ENCODE measurements around the gene ARHGAP30.

GRCh38 chr1:161082483-161082882 lies 12.8 kb upstream of the ARHGAP30 start:
- TF ChIP-seq, protein P1, sequence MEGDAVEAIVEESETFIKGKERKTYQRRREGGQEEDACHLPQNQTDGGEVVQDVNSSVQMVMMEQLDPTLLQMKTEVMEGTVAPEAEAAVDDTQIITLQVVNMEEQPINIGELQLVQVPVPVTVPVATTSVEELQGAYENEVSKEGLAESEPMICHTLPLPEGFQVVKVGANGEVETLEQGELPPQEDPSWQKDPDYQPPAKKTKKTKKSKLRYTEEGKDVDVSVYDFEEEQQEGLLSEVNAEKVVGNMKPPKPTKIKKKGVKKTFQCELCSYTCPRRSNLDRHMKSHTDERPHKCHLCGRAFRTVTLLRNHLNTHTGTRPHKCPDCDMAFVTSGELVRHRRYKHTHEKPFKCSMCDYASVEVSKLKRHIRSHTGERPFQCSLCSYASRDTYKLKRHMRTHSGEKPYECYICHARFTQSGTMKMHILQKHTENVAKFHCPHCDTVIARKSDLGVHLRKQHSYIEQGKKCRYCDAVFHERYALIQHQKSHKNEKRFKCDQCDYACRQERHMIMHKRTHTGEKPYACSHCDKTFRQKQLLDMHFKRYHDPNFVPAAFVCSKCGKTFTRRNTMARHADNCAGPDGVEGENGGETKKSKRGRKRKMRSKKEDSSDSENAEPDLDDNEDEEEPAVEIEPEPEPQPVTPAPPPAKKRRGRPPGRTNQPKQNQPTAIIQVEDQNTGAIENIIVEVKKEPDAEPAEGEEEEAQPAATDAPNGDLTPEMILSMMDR (conservative IDR thresholded peaks at IDR 0.05 in 1 of 2, IDR thresholded peaks at IDR 0.05 in 1 of 2; ENCODE audit: low read depth in 1 of 2, low read length in 2 of 2): no peak
- TF ChIP-seq EZH2 (IDR thresholded peaks at IDR 0.05; ENCODE audit: low read length, missing control alignments): no peak

Data from fibroblast of lung (primary cell).